ENCODE data around the gene MRPL11.
"Not testable (repeated sequence)": the region's sequence is repeated elsewhere in the genome, so short reads cannot be mapped to it uniquely, and the experiment has no call there.

The MRPL11 gene

DNA sequence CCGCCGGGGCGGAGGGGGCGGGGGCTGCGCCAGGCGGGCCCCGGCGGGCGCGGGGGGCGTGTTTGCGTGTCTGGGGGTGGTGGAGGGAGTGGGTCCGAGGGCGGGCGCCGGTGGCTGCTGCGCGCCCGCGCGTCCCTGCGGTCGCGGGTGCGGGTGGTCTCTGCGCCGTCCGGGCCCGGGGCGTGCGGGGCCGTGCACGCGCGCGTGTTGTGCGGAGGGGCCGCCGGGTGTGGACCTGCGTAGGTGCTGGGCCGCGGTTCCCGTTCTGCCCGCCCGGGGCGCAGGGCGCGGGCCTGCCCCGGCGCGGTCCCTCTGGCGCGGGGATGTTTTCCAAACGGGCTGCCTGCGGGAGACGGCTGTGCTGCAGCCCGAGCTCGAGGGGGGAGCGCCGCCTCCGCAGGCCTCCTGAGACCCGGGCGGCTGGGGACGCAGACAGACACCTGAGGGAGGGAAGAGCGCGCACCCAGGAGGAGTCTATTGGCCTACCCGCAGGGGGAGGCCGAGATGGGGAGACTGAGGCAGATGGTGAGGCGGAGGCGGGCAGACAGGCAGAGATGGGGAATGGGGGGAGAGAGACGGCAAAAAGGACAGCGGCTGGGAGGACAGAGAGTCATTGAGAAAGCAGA is 28.5 kb upstream of the MRPL11 start:
- DNase-seq (ENCODE audit: low read depth in 3 of 3): no peak

- DNase-seq (ENCODE audit: low read depth in 3 of 3): peak; percentile 94 to 95 (median 94)
These were observed 27.8 kb upstream of the MRPL11 start, which contains the start of gene PELI3 for GRCh38 chr11:66466225-66467033. PELI3 (plus strand) TSS chr11:66466905; CDS start chr11:66468129, 1,224 bp downstream.

GRCh38 chr11:66465373-66466224 is 27.0 kb upstream of the MRPL11 start:
- DNase-seq (ENCODE audit: low read depth in 3 of 3): no peak

- no peak for DNase-seq (ENCODE audit: low read depth in 3 of 3)
These were observed 26.3 kb upstream of the MRPL11 start for GRCh38 chr11:66464916-66465315.

- not testable (repeated sequence) for DNase-seq (ENCODE audit: low read depth in 3 of 3)
These were observed 25.5 kb upstream of the MRPL11 start for GRCh38 chr11:66464116-66464515.

DNA sequence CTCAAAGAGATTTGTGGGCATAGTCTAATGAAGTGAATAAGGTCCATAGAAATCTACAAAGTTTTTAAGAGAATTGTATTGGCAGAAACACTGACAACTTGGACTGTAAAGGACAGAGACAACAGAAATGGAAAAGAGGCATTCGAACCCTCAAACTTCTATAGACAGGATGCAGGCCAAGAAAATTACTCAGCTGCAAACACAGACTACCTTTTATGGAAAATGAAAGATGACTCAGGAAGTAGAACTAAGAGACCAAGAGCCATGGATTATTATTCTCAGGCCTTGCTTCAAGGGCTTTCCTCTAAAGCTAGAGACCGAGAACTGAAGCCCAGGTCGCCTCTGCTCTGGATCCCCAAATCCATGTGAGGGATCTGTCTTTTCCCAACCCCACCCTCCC is 24.3 kb upstream of the MRPL11 start:
- no peak for DNase-seq (ENCODE audit: low read depth in 3 of 3)

- DNase-seq (ENCODE audit: low read depth in 3 of 3): no peak
These were observed 23.4 kb upstream of the MRPL11 start for GRCh38 chr11:66462010-66462409.

DNA sequence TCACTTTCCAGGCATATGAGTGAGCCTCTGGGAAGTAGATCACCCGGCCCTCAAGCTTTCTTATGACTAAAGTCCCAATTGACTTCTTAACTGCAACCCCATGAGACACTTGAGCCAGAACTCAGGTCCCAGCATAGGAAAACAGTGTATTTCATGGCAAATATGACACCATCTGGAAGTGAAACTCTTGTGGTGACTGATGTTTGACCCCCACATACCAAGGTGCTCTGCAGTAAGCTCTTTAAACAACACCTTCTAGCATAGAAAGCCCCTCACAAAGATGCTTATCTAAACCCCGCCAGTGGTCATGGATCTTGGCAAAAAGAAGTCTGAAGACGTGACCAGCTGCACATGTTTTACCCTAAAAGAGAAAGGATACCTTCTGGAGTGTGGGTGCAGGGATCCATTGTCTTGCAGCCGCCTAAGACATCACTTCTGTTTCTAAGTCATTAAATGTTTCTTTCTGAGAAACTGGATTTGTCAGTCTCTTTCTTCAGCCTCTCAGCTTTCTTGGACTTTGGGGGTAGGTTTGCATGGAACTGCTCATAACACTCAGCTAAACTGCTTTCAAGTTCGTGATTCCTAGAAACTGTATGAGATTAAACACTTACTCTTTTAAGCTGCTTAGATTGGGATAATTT is 20.6 kb upstream of the MRPL11 start:
- no peak for DNase-seq (ENCODE audit: low read depth in 3 of 3)

DNA sequence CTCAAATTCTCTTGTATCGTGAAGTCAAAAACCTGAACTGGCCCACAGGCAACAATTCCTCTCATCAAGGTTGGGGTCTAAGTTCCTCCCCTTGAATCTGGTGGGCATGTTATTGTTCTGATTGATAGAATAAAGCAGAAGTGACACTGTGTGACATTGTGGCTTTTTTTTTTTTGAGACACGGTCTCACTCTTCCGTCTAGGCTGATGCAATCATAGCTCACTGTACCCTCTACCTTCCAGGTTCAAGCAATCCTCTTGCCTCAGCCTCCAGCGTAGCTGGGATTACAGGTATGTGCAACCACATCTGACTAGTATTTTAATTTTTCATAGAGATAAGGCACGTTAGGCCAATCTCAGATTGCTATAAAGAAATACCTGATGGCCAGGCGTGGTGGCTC is 19.2 kb upstream of the MRPL11 start:
- DNase-seq (ENCODE audit: low read depth in 3 of 3): no peak

DNA sequence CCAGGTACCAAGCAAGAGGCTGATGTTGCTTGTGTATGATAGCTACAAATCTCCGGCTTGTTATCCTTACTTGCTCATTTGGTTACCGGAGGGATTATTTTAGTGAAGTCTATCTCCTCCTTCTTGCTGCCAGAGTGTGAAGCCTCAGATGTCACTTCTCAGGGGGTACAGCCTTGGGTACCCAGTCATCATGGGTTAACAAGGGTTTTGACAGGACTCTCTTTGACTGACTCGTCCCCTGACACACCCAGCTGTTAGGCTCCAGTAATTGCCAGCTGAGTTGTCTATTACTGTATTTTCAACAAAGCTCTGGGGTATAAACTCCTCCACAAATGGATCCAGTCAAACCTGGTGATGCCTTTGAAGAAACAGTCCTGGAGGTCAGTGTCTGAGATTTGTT is 16.2 kb upstream of the MRPL11 start:
- no peak for DNase-seq (ENCODE audit: low read depth in 3 of 3)

DNA sequence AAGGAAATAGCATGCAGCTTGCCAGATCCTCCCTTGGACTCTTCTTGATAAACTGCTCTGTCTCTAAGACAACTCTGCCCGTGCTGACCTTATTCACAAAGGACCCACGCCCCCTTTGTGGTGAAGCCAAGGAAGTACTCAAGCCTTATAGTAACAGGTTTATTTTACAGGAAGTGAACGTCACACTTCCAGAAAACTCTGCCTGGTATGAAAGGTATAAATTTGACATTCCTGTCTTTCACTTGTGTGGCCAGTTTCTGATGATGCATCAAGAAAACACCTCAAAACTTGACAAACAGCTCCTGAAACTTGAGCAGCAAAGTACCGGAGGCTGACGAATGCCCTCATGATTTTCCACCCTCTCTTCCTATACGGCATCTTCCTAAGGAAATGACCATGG is 15.6 kb upstream of the MRPL11 start:
- no peak for DNase-seq (ENCODE audit: low read depth in 3 of 3)

- DNase-seq (ENCODE audit: low read depth in 3 of 3): no peak
These were observed 13.0 kb upstream of the MRPL11 start for GRCh38 chr11:66451663-66452062.

- DNase-seq (ENCODE audit: low read depth in 3 of 3): no peak
These were observed 11.9 kb upstream of the MRPL11 start for GRCh38 chr11:66450560-66450959.

DNA sequence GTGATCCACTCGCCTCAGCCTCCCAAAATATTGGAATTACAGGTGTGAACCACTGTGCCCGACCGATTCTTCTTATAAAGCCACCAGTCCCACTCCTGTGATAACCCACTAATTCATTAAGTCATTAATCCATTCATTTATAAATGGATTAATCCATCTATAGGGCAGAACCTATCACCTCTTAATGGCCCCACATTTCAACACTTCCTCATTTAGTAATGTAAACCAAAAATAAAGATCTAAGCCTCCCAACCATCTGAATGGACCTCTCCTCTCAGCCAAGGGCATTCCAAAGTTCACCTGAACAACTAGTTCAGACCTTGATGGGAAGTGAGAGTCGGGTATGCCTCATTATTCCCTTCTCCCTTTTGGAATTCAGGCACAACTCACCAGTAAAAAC is 9.9 kb upstream of the MRPL11 start:
- DNase-seq (ENCODE audit: low read depth in 3 of 3): no peak

DNA sequence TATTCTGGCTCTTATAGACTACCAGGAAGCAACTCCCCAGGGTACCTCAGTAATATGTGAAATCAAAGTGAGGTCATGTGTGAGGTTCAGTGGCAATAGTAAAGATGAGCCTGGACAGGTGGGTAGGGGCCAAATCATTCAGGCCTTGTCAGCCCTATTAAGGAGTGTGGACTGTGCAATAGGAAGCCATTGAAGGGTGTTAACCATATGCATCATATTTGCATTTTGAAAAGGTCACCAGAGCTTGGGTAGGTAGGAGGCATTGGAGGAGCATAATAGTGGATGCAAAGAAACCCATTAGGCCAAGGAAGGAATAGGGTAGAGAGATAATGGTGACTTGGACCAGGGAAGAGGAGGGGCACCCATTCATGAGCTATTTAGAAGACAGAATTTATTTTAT is 8.4 kb upstream of the MRPL11 start:
- no peak for DNase-seq (ENCODE audit: low read depth in 3 of 3)

DNA sequence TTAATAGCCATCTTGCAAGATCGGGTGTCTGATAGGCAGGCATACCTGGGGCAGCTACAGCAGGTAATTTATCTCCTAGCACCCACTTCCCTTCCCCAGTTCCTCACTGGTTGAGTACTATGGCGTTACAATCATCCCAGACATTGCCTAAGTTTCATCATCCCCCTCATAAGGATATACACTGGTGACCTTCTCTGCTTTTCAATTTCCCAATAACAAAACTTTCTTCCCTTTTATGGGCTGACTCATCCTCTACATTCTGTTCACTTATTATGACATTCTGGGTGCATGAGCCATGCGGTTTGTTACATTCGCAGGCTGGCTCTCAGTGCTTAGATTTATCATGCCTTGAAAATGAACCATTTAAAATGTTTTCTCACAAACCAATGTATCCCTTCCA is 5.0 kb upstream of the MRPL11 start:
- DNase-seq (ENCODE audit: low read depth in 3 of 3): no peak

DNA sequence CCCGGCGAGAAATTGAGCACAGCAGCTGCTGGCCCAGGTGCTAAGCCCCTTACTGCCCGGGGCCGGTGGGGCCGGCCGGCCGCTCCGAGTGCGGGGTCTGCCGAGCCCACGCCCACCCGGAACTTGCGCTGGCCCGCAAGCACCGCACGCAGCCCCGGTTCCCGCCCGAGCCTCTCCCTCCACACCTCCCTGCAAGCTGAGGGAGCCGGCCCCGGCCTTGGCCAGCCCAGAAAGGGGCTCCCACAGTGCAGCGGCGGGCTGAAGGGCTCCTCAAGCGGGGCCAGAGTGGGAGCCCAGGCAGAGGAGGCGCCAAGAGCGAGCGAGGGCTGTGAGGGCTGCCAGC is 2.3 kb upstream of the MRPL11 start:
- not testable (repeated sequence) for DNase-seq (ENCODE audit: low read depth in 3 of 3)

DNA sequence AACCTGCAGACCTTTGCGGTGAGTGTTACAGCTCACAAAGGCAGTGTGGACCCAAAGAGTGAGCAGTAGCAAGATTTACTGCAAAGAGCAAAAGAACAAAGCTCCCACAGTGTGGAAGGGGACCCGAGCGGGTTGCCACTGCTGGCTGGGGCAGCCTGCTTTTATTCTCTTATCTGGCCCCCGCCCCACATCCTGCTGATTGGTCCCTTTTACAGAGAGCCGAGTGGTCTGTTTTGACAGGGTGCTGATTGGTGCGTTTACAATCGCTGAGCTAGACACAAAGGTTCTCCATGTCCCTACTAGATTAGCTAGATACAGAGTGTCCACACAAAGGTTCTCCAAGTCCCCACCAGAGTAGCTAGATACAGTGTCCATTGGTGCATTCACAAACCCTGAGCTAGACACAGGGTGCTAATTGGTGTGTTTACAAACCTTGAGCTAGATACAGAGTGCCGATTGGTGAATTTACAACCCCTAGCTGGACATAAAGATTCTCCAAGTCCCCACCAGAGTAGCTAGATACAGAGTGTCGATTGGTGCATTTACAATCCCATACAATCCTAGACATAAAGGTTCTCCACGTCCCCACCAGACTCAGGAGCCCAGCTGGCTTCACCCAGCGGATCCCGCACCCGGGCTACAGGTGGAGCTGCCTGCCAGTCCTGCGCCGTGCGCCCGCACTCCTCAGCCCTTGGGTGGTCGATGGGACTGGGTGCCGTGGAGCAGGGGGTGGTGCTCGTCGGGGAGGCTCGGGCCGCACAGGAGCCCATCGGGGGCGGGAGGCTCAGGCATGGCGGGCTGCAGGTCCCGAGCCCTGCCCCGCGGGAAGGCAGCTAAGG is 1.7 kb upstream of the MRPL11 start:
- DNase-seq (ENCODE audit: low read depth in 3 of 3): not testable (repeated sequence)

- DNase-seq (ENCODE audit: low read depth in 3 of 3): no peak
These were observed 607 bp downstream of the MRPL11 start for GRCh38 chr11:66437979-66438503.

GRCh38 chr11:66432597-66432996 is 6.1 kb downstream of the MRPL11 start:
- DNase-seq (ENCODE audit: low read depth in 3 of 3): no peak

GRCh38 chr11:66431871-66432329 is 6.7 kb downstream of the MRPL11 start:
- not testable (repeated sequence) for DNase-seq (ENCODE audit: low read depth in 3 of 3)
